CD4-positive, alpha-beta T cell treated with Interleukin-6 for 4 hours (primary cell): Measurements from ENCODE around the gene SOX15.
"Not testable (repeated sequence)": the region's sequence is repeated elsewhere in the genome, so short reads cannot be mapped to it uniquely, and the experiment has no call there.

ENCODE experiments used
- DNase-seq: peaks from one replicate; pipeline ENCODE4 v3.0.0-alpha.2; 2020; ENCODE audit warnings: mixed read lengths

Gene SOX15

DNA sequence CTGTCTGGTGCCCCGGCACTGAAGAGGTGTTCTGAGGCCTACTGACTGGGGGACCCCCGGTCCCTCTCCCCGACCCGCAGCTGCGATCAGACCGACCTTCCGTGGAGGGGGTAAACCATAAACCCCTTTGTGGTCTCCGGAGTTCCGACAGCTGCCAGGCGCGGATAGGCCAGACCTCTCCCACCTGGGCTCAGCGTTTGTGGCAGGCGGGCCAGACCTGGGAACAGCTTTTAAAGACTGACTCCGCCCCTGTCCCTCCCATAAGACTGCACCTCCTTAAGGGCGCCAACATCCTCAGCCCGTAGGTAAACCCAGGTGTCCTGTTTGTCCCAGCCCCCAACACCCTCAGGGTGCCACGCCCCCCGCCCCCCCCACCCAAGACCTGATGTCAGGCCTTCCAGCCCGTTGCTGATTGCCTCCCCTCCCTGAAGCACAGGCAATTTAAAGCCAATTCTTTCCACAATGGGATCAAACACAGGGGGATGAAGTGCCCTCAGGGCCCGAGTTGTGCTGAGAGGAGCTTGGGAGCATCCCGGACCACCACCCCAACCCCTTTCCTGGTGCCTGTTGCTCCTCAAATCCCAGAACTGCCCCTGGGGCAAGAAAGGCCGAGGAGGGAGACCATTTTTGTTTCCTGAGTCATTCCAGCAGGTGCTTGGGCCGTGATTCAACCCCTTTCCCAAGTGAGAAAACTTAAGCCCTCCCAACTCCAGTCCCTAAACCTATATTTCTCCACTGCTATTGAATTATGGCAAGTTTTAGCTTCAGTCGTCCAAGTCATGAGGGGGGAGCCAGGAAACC, at the start of gene SOX15:
Gene SOX15 (minus strand): TSS at position 204 of the 801 bp plus-strand sequence. CDS start 418 bp downstream, outside the sequence.
- DNase-seq = no peak

DNA sequence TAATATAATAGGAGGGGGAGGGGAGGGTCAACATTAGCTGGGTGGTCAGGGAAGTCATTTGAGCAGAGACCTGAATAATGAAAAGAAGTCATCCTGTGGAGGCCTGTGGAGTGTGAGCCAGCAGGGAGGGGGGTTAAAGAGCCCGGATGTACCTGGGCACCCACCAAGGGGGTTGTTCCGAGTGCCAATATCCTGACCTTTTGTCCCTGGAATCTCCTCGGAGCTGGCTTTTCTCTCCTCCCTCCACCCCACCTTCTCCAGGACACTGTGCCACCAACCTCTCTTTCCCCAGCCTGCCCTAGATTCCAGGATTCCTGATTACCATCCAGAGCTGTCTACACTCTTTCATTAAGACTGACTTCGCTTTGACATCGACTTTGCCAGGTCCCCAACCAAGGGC, 46.3 kb upstream of the SOX15 start:
- DNase-seq = no peak

DNA sequence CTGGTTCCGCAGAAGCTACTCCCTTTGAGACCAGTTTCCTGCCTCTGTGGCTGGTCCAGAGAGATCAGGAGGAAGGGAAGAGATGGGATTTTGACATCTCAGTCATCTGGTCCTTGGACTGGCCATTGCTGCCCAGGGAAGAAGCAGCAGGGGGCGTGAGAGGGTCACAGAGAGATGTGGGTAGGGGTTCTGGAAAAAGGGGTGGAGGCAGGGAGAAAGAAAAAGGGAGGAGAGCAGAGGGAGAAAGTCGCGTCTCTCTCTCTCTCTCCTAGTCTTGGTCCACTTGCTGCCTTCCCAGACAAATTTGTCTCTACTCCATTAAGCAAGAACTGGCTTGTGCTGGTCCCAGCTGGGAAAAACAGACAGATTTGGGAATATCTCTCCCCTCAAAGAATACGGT, 44.5 kb upstream of the SOX15 start:
- DNase-seq = peak; percentile 12

DNA sequence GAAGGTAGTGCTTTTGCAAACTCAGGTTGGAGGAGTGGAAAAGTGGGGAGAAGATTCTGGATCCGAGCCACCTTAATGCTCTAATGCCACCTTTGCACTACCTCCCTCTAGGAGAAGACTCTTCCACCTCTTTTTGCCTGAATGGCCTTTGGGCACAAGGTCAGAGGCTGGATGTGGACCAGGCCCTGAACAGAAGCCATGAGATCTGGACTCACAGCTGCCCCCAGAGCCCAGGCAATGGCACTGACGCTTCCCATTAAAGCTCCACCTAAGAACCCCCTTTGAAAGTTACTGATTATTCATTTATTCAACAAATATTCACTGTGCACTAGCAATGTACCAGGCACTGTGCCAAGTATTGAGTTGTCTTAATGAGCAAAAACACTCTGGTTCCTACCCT, 43.2 kb upstream of the SOX15 start:
- DNase-seq = no peak

DNA sequence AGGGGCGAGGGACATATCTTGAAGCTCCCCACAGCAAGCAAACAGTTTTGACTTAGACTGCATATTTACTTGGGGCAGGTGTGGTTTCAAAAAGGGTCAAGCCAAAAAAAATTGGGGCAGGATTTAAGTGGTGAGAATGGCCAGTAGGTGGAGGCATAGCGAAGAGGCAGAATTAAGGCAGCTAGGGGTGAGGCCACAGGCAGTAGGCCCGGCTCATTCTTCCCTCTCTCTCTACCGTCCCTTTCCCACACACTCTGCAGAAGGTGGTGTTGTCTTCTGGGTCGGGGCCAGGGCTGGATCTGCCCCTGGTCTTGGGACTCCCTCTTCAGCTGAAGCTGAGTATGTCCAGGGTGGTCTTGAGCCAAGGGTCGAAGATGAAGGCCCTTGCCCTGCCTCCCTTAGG, 42.6 kb upstream of the SOX15 start:
- DNase-seq = peak; percentile 40

DNA sequence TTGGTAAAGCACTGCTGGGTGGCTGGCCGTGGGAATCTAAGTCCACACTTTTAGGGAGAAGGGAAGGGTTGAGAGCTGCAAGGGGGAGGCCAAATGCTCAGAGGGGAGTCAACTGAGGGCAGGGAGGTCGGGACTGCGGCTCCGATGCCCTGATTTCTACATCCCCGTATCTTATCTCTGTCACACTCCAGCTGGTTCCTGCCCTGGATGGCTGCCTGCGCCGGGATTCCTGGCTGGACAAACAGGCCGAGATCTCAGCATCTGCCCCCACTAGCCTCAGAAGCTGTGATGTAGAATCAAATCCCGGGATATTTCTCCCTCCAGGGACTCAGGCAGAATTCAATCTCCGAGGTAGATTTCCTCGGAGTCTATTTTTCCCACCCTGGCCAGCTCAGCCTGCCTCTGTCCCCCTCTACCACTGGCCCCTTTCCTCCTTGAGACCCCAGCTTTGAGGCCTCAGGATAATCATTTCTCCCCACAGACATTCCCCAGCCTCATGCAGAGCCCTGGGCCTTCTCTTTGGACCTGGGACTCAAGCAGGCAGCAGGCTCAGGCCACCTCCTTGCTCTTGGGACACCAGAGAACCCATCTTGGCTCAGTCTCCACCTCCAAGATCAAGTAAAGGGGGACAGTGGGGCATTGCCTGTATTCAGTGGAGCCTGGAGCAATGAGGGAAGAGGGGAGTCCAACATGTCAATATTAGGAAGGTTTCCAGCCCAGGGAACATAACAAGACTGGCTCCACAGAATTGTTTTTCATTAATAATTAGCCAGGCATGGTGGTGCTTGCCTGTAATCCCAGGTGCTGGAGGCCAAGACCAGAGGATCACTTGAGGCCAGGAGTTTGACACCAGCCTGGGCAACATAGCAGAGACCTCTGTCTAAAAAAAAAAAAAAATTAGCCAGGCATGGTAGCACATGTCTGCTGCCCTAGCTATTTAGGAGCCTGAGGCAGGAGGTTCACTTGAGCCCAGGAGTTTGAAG, 41.8 kb upstream of the SOX15 start:
- no peak for DNase-seq

DNA sequence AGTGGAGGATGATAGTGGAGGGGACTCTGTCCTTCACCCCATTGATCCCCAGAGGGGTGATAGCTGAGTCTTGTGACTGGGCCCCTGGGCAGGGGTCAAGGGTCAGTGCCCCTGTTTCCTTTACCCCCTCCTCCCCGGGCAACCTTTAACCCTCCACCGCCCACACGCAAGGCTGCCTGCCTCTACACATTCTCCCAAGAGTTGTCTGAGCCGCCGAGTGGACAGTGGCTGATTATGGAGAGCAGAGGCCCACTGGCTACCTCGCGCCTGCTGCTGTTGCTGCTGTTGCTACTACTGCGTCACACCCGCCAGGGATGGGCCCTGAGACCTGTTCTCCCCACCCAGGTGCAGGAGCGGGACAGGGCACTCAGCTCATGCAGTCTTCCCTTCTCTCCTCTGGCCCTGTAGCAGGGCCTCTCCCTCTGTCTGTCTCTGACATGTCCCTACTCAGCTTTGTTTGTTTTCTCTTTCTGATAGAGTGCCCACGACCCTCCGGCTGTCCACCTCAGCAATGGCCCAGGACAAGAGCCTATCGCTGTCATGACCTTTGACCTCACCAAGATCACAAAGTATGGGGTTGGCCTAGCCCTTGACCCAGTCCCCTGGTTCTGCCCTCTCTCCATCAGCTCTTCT, 40.2 kb upstream of the SOX15 start, which contains the start of gene SHBG:
Gene SHBG (plus strand): TSS at position 197 of the 633 bp plus-strand sequence. CDS start 38 bp downstream, at position 235.
- no peak for DNase-seq

DNA sequence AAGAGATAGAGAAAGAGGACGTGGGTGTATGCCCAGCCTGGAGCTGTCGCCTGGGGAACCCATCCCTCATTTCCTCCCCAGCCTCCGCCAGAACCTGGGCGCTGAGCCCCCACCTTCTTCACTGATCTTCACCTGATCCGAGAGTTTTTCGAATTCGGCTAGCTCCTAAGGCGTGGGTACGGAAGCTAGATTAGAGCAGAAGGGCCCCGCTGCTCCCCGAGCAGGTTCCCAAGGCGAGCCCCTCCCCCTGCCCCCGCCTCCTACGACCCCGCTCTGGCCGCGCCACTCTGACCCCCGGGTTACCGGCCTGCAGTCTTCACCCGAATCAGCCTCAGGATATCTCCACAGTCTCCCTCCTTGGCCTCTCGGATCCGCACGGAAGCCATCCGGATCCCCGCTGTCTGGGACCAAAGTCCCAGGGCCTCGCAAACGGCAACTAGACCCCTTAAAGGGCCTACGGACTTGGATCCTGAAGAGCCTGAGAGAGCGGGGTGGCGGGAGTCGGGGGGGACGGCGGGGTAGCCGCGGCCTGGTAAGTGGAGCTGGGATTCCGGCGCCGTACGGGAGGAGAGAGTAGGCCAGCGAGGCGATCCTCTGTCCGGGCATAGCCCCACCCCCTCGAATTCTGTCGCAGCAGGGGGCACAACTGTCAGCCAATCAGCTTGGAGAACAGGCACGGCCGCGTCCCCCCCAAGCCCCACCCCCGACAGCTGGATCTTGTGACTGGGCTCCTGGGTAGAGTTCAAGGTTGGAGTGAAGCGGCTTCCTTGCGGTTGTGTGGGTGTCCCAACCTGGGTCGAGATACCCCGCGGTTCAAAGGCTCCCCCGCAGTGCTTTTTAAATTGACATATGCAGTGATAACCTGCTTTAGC, 37.6 kb upstream of the SOX15 start, which contains the start of gene SAT2:
Gene SAT2 (minus strand): TSS at position 572 of the 872 bp plus-strand sequence. CDS start 186 bp downstream, at position 386.
- peak; percentile 93 for DNase-seq

DNA sequence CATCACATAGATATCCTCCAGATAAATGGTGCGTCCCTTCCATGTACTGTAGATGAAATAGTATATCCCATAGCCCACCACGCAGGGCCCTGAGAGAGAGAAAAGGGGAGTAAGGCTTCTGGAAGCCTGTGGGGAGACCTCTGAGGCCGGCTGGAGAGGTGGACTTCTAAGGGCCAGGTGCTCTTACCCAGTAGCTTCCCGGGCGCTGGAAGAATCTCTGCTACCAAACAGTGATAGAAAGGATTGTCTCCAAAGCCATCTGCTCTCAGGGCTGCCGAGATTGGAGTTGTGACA, 37.0 kb upstream of the SOX15 start:
- DNase-seq = no peak

DNA sequence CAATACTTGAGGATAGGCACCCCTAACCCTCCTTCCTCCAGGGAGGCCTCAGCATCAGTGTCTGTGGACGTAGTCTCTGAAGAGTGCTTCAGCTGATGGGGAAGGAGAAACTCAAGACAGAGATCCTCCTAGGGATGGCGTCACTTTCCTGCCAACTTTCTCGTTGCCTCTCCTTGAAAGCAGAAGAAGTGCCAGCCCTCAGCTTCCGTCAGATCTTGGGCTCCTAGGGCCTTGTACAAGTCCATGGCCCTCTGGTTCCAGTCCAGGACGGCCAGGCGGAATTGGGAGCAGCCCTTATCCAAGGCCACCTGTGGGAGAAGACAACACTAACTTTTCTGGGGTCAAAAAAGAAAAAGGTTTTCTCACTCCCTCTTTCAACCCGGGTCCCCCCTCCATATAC, 36.4 kb upstream of the SOX15 start:
- DNase-seq = no peak

DNA sequence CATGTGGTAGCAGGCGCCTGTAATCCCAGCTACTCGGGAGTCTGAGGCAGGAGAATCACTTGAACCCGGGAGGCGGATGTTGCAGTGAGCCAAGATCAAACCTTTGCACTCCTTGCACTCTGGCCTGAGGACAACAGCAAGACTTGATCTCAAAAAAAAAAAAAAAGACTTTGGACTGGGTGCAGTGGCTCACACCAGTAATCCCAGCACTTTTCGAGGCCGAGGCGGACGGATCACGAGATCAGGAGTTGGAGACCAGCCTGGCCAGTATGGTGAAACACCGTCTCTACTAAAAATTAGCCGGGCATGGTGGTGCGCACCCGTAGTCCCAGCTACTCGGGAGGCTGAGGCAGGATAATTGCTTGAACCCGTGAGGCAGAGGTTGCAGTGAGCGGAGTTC, 35.9 kb upstream of the SOX15 start:
- DNase-seq = not testable (repeated sequence)

DNA sequence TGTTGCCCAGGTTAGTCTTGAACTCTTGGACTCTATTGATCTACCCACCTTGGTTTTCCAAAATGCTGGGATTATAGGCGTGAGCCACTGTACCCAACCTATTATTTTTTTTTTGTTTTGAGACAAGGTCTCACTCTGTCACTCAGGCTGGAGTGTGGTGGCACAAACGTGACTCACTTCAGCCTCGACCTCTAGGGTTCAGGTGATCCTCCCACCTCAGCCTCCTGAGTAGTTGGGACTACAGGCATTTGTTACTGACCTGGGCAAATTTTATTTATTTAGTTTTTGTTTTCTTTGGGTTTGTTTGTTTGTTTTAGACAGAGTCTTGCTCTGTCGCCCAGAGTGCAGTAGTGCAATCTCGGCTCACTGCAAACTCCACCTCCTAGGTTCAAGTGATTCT, 33.8 kb upstream of the SOX15 start:
- DNase-seq = no peak

DNA sequence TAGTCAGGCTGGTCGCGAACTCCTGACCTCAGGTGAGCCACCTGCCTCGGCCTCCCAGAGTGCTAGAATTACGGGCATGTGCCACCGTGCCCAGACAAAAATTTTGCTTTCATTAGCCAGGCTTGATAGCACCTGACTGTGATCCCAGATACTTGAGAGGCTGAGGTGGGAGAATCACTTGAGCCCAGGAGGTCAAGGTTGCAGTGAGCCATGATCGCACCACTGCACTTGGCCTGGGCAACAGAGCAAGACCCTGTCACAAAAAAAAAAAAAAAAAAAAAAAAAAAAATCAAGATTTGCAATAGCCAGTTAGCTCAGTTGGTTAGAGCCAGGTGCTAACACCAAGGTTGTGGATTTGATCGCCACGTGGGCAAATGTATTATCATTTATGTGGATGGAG, 30.9 kb upstream of the SOX15 start:
- no peak for DNase-seq

DNA sequence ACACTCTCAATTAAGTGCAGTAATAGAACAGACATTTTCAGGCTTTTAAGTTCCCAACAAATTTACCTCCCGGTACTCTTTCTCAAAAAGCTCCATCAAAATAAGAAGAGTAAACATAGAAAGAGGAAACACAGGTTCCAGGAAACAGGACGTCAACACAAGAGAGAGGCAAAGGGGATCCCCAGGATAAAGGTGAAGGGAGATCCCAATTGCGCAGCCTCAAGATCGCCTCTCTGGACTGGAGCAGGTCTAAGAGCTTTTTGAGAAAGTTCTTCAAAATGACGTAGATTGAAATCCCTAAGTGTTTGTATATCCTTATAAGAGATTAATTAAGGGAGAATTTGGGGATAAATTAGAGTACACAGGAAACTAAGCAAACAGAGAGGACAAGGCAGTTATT, 28.7 kb upstream of the SOX15 start:
- DNase-seq = no peak

DNA sequence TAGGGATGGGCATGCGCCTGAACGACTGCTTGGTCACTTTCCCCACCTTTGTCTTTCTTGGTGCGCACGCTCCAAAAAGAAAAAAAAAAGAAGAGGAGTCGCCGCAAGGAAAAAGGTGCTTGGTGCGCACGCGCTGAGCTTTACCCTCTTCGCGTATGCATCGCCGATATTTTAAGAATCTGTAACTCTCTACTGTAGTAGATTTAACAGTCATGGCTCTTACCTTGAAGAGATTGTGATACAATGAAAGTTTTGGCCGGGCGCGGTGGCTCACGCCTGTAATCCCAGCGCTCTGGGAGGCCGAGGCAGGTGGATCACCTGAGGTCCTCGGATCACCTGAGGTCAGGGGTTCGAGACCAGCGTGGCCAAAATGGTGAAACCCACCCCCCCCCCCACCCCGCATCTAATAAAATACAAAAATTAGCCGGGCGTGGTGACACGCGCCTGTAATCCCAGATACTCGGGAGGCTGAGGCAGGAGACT, 25.4 kb upstream of the SOX15 start:
- DNase-seq = no peak

DNA sequence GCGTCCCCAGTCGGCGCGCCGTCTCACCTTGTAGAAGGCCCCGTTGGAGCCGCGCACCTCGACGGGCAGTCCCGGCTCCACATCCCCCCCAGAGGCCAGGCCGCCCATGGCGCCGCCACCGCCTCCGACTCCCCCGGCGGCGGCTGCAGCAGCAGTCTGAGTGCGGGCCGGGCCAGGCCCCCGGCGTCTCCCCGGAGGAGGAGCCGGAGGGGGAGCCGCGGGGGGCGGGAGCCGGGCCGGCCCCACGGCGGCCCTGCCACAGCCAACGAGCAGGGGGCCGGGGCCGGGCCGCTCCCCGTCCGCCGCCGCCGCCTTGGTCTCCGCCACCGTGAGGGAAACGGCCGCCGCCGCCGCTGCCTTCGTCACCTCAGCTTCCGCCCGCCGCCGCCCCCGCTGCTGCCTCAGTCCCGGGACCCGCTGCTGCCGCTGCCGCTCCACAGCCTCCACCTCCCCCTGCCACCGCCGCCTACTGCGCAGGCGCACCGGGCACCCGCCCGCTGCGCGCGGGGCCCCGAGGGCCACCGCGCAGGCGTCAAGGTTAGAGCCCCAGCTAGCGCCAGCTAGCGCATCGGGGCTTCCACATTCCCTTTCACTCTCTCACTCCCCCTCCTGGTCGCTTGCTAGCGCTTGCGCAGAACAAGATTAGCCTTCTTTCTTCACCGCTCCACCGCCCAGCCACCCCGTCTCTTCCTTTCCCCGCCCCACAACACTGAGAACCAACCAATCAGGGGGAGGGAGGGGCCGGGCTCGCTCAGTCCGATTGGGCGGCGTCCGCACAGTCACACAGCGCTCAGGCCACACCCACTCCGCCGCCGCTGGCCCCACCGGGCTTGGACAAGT, 24.8 kb upstream of the SOX15 start, which contains the start of gene FXR2:
Gene FXR2 (minus strand): TSS at position 473 of the 840 bp plus-strand sequence. CDS start 365 bp downstream, at position 108.
- peak; percentile 99 for DNase-seq

DNA sequence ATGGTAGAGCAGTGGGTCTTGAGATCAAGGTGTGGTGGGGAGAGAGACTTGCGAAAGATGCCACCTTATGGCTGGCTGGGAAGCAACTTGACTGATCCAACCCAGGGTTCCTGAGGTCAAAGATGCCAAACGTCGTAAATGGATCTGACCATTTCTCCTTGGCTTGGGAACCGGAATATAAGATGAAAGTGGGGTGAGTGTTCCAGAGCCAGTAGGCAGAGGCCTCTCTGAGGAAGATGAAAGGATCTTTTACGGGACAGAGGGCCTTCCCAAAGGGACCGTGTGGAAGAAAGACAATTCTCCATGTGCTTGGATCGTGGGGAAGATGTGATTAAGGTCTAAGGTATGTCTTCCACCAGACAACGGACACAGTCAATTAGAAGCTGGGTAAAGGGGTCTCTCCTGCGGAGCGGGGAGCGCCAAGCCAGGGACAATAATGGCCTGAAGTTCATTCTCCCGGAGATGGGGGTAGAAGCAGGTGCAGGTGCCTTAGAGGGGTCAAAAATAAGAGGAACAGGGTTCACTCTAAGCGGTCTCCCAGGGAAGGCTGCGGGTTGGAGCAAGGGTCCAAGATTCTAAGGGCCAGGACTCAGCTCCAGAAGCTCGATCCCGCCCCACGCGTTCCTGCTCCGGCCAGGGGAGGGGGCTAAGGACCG, 24.0 kb upstream of the SOX15 start:
- DNase-seq = no peak

DNA sequence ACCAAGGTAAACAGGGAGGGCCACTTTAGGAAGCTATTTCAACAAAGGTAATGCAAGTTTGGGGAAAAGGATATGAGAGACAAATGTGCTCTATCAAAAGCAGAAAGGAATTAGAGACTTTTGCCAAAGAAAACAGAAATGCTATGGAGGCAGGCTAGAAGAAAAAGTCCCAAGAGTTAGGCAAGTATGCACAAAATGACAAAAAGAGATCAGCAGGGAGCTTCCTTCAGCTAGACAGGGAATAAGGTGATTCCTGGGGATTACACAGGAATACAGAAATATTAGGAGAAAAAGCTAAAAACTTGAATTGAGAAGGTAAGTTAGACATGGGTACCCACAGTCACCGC, 22.4 kb upstream of the SOX15 start:
- DNase-seq = no peak

DNA sequence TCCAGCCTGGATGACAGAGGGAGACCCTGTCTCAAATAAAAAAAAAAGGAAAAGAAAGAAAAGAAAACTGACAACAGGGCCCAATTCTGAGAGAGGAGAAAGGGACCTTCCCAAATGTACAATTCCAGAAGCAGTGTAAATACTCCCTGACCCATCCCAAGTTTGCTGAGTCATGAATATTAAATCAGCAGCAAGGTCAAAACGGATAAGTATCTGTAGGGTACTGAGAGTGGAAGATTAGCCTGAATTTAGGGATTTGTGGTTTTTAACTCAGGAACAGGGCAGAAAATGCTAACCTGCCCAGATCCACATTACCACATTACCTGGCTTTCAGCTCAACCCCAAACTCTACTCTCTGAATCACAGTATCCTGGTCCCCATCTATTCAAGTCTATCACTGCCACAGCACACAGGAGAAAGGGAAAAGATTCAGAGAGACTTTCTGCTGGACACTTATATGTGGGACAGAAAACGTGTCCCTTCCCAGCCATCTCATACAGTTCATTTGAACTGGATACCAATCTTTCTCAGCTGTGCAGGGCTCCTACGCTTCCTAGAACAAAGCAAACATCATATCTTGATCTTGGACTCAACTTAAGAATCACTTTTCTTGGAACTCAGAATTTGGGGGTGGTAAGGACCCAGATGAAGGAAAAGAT, 21.9 kb upstream of the SOX15 start:
- DNase-seq = no peak

DNA sequence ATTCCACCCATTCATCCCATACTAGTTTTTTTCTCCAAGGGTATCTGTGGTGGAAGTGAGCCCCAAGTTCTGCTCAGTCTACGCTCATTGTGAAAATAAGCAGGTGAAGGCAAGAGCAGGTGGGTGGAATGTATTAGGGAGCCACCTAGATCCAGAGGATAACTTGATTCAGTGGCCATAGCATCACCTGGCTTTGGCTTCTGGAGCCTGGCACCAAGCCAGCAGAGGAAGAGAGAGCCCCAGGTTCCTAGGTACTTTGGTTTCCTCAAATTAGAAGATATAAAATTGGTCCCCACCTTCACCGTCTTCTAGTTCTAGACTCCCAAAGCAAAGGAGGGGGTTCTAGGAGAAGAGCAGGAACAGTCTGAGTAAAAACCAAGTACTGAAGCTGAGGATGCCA, 20.7 kb upstream of the SOX15 start:
- no peak for DNase-seq
